Lower leg skin (tissue), 3 donors: ENCODE data around the gene COL8A1.

Source experiments
- CTCF ChIP-seq, 3 donors: fragments of 450-650 bp; IDR thresholded peaks; one replicate each; pipeline ENCODE4 v1.5.1; 2016; ENCODE audit warnings: antibody characterized with exemption in 3 of 3, mild to moderate bottlenecking in 3 of 3, moderate library complexity in 2 of 3
- POLR2A ChIP-seq, 2 donors: fragments of 450-650 bp; IDR thresholded peaks; one replicate each; pipeline ENCODE4 v1.6.1; 2016 to 2017; ENCODE audit warnings: antibody characterized with exemption in 2 of 2, mild to moderate bottlenecking in 1 of 2, moderate library complexity in 1 of 2

- TF ChIP-seq POLR2A (IDR thresholded peaks at IDR 0.05) (no peak), CTCF (IDR thresholded peaks at IDR 0.05) (no peak)
These were observed 207.6 kb downstream of the COL8A1 start for GRCh38 chr3:99845999-99846398.
